ENCODE data around the gene TET3. TPM values are rescaled to one million over a fixed set of nuclear protein-coding genes. Genes with fewer than 3 reads are reported as not detected.

The TET3 gene
- total and polyA plus RNA-seq, 7 donors = 0.56 to 11.2 (median 3.2) TPM

GRCh38 chr2:73990531-73990930, 5.8 kb downstream of the TET3 start:
- TF ChIP-seq, protein P1, sequence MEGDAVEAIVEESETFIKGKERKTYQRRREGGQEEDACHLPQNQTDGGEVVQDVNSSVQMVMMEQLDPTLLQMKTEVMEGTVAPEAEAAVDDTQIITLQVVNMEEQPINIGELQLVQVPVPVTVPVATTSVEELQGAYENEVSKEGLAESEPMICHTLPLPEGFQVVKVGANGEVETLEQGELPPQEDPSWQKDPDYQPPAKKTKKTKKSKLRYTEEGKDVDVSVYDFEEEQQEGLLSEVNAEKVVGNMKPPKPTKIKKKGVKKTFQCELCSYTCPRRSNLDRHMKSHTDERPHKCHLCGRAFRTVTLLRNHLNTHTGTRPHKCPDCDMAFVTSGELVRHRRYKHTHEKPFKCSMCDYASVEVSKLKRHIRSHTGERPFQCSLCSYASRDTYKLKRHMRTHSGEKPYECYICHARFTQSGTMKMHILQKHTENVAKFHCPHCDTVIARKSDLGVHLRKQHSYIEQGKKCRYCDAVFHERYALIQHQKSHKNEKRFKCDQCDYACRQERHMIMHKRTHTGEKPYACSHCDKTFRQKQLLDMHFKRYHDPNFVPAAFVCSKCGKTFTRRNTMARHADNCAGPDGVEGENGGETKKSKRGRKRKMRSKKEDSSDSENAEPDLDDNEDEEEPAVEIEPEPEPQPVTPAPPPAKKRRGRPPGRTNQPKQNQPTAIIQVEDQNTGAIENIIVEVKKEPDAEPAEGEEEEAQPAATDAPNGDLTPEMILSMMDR (IDR thresholded peaks at IDR 0.05) = no peak
- WGBS, 3 donors = 72 to 88% (median 77%) methylated on average over 1 of the region's 1 CpG
- no peaks in the 10 kb centered on the region for H3K9me3 ChIP-seq
- DNase-seq (no peak), ATAC-seq (no peak)
- H3K27ac ChIP-seq = no peak overlapping the region
- no peaks in the 10 kb centered on the region for H3K27me3 ChIP-seq (ENCODE audit: insufficient read depth in 3 of 3, low read length in 2 of 3)
- H3K36me3 ChIP-seq (ENCODE audit: insufficient read depth in 1 of 2, low read depth in 1 of 2) = peaks cover 0 to 4% of the 10 kb centered on the region in 2 donors
- H3K4me3 ChIP-seq = no peak overlapping the region
- intact Hi-C loops (cut with DNase I) = no loop called here
- peaks cover 28% of the 10 kb centered on the region for H3K4me1 ChIP-seq

GRCh38 chr2:73992036-73992435, 7.3 kb downstream of the TET3 start:
- 92 to 96% (median 95%) methylated on average over 4 of the region's 4 CpGs for whole genome bisulfite sequencing, 3 donors
- Histone ChIP-seq H3K9me3 (no peaks in the 10 kb centered on the region), H3K27me3 (ENCODE audit: insufficient read depth in 3 of 3, low read length in 2 of 3) (no peaks in the 10 kb centered on the region), H3K27ac (no peak overlapping the region), H3K4me1 (peaks cover 15% of the 10 kb centered on the region), H3K36me3 (ENCODE audit: insufficient read depth in 1 of 2, low read depth in 1 of 2) (no peaks in the 10 kb centered on the region), H3K4me3 (no peak overlapping the region)
- TF ChIP-seq, protein P1 (IDR thresholded peaks at IDR 0.05) = no peak
- ATAC-seq = no peak
- no peak for DNase-seq
- intact Hi-C loops (cut with DNase I) = no loop called here

DNA sequence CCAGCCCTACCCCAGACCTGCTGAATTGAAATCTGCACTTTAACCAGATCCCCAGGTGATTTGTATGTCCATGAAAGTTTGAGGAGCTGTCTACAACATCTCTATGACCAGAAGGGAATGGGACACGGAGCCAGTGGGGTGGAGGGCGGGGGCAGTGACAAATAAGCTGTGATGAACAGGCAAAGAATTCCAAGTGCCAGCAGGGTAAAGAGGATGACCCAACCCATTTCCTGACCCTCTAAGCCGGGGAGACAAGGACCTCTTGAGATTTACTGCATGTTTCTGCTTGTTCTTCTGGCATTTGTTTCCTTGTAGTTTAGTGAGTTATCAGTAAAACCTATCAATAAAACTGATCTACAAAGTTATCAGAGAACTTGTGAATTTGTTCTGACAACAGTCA, 8.7 kb downstream of the TET3 start:
- no peaks in the 10 kb centered on the region for H3K27me3 ChIP-seq (ENCODE audit: insufficient read depth in 3 of 3, low read length in 2 of 3)
- DNase-seq = no peak
- intact Hi-C loops (cut with DNase I) = no loop called here
- H3K4me1 ChIP-seq = peaks cover 2% of the 10 kb centered on the region
- 81 to 85% (median 84%) methylated on average over 3 of the region's 3 CpGs for WGBS, 3 donors
- H3K4me3 ChIP-seq = no peak overlapping the region
- H3K36me3 ChIP-seq (ENCODE audit: insufficient read depth in 1 of 2, low read depth in 1 of 2) = no peaks in the 10 kb centered on the region
- H3K9me3 ChIP-seq = no peaks in the 10 kb centered on the region
- TF ChIP-seq, protein P1 (IDR thresholded peaks at IDR 0.05) = no peak
- H3K27ac ChIP-seq = no peak overlapping the region
- ATAC-seq = no peak

DNA sequence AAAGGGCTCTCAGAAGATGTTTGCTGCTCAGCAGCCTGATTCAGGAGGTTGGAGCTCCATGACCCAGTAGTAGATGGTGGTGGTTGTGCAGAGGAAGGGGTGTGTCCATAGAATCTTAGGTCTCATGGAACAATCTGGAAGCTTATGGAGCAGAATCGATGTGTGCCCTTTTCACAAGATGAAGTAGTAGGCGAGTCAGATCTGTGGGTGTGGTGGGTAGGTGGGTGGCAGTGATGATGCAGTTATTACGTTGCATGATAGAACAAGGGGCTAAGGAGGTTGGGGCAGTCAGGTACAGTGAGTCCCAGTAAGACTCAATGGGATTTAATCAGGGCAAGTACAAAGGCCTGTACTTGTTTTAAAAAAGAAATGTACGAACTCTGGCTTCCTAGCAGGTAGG, 9.1 kb downstream of the TET3 start:
- Histone ChIP-seq H3K4me1 (no peaks in the 10 kb centered on the region), H3K4me3 (no peak overlapping the region), H3K9me3 (no peaks in the 10 kb centered on the region), H3K36me3 (ENCODE audit: insufficient read depth in 1 of 2, low read depth in 1 of 2) (no peaks in the 10 kb centered on the region), H3K27me3 (ENCODE audit: insufficient read depth in 3 of 3, low read length in 2 of 3) (no peaks in the 10 kb centered on the region), H3K27ac (no peak overlapping the region)
- DNase-seq = no peak
- intact Hi-C loops (cut with DNase I) = no loop called here
- WGBS, 3 donors = 85 to 91% (median 87%) methylated on average over 4 of the region's 4 CpGs
- TF ChIP-seq, protein P1 (IDR thresholded peaks at IDR 0.05) = no peak
- no peak for ATAC-seq

DNA sequence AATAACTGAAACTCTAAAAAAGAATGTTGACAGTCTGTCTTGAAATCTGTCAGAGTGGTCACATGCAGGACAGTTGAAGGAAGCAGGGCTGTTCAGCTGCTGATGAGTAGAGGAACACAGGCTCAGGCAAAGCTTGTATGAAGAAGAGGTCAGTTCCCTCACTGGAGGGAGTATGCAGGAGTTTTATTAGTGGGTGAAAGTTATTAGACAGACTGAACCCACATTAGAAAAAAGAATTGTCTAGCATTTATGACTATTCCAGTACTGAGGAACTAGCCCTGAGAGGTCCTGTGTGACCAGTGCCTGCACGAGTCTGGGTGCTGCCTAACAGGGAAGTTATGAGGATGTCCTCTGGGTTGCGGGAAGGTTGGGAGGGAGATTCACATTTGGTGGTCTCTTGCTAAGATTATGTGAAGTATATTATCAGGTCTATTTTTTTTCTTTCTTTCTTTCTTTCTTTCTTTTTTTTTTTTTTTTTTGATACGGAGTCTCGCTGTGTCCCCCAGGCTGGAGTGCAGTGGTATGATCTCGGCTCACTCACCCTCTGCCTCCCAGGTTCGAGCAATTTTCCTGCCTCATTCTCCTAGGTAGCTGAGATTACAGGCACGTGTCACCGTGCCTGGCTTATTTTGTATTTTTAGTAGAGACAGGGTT, 9.6 kb downstream of the TET3 start:
- Histone ChIP-seq H3K4me3 (no peak overlapping the region), H3K27me3 (ENCODE audit: insufficient read depth in 3 of 3, low read length in 2 of 3) (no peaks in the 10 kb centered on the region), H3K4me1 (no peaks in the 10 kb centered on the region), H3K36me3 (ENCODE audit: insufficient read depth in 1 of 2, low read depth in 1 of 2) (no peaks in the 10 kb centered on the region), H3K9me3 (no peaks in the 10 kb centered on the region), H3K27ac (no peak overlapping the region)
- 79 to 90% (median 83%) methylated on average over 6 to 8 of the region's 8 CpGs for WGBS, 3 donors
- TF ChIP-seq, protein P1 (IDR thresholded peaks at IDR 0.05) = no peak
- ATAC-seq (no peak), DNase-seq (no peak)
- intact Hi-C loops (cut with DNase I) = no loop called here

Data from psoas muscle (tissue), 8 donors.